GM12878 (cell line): ENCODE results near the gene NFATC2. TPM values are rescaled to one million over a fixed set of nuclear protein-coding genes. Genes with fewer than 3 reads are reported as not detected.

Source experiments
- CHD2 ChIP-seq: IDR thresholded peaks from 2 replicates; pipeline ENCODE4 v1.6.1; 2011; ENCODE audit warnings: low read depth, low read length, improper control_type of control experiment, borderline replicate concordance
- HCFC1 ChIP-seq: fragments of 150-350 bp; IDR thresholded peaks from 2 replicates; pipeline ENCODE4 v1.6.1; 2014; ENCODE audit warnings: low read length
- IKZF1 ChIP-seq: fragments of 450-650 bp; conservative IDR thresholded peaks from 2 replicates; pipeline ENCODE4 v1.6.1; 2017; ENCODE audit warnings: antibody characterized with exemption, mild to moderate bottlenecking
- IKZF2 ChIP-seq, 2 experiments: fragments of 450-650 bp; IDR thresholded peaks; 2 replicates each; pipeline ENCODE4 v1.6.1; 2017; ENCODE audit warnings: mild to moderate bottlenecking in 2 of 2, moderate library complexity in 2 of 2
- IRF5 ChIP-seq: fragments of 450-650 bp; IDR thresholded peaks from 2 replicates; pipeline ENCODE4 v1.6.1; 2017; ENCODE audit warnings: borderline replicate concordance
- MYB ChIP-seq: fragments of 150-350 bp; IDR thresholded peaks from 2 replicates; pipeline ENCODE4 v1.6.1; 2014; ENCODE audit warnings: mild to moderate bottlenecking, low read depth, low read length, borderline replicate concordance
- POLR2AphosphoS2 ChIP-seq: IDR thresholded peaks from 2 replicates; pipeline ENCODE4 v1.6.1; 2011; ENCODE audit warnings: low read depth, mild to moderate bottlenecking, low read length, improper control_type of control experiment, moderate library complexity
- RELB ChIP-seq: fragments of 450-650 bp; IDR thresholded peaks from 2 replicates; pipeline ENCODE4 v1.6.1; 2017; ENCODE audit warnings: low read depth, mild to moderate bottlenecking, moderate library complexity
- REST ChIP-seq: IDR thresholded peaks from 2 replicates; pipeline ENCODE4 v1.6.1; 2012; ENCODE audit warnings: mild to moderate bottlenecking, low read depth, low read length
- RFX5 ChIP-seq: IDR thresholded peaks from 2 replicates; pipeline ENCODE4 v1.6.1; 2011; ENCODE audit warnings: low read depth, low read length, improper control_type of control experiment
- TAF1 ChIP-seq: IDR thresholded peaks from 2 replicates; pipeline ENCODE4 v1.6.1; 2011; ENCODE audit warnings: mild to moderate bottlenecking, low read depth, low read length, borderline replicate concordance
- TCF7 ChIP-seq: IDR thresholded peaks from 2 replicates; pipeline ENCODE4 v1.6.1; 2014; ENCODE audit warnings: antibody characterized with exemption, borderline replicate concordance
- USF1 ChIP-seq: IDR thresholded peaks from 2 replicates; pipeline ENCODE4 v1.6.1; 2011; ENCODE audit warnings: borderline replicate concordance, low read depth, mild to moderate bottlenecking, moderate library complexity, mixed read lengths, low read length; ENCODE audit not compliant: insufficient read depth; ENCODE audit errors: extremely low read length
- ZNF592 ChIP-seq: fragments of 450-650 bp; IDR thresholded peaks from 2 replicates; pipeline ENCODE4 v1.6.1; 2017; ENCODE audit warnings: mild to moderate bottlenecking, moderate library complexity
- polyA plus RNA-seq, 11 experiments: library from polyadenylated mRNA; depleted of rRNA in 4 of 11; unstranded in 6 of 11; stranded (reverse) in 5 of 11; fragments of >200 nt; fragmentation: Nextera tagmentation in 4 of 11; fragmentation: Illumina TruSeq in 1 of 11; extraction: Ambion mirVana in 4 of 11; extraction: Trizol in 1 of 11; gene quantifications; 1 replicate in 1 of 11; 2 replicates in 10 of 11; pipeline versions ENCODE4 v1.2.1 to v1.2.3, GENCODE V29; 2011 to 2016; ENCODE audit warnings: inconsistent platforms in 2 of 11, missing spikeins in 2 of 11, low read depth in 1 of 11
- total RNA-seq, 4 experiments: library from RNA; depleted of rRNA in 3 of 4; stranded (reverse); fragments of >200 nt in 3 of 4; fragmentation: Illumina TruSeq in 1 of 4; extraction: Trizol in 1 of 4; gene quantifications; 2 replicates each; pipeline versions ENCODE4 v1.2.1 to v1.2.3, GENCODE V29; 2013 to 2021

The NFATC2 gene
- total and polyA plus RNA-seq, 10 of the 15 experiments (the other 5 are each of a cell fraction or from before 2014, with no cell fraction given): 3.3 to 20.0 (median 7.3) TPM

GRCh38 chr20:51400051-51400926 lies 142.2 kb downstream of the NFATC2 start (continued):
- TF ChIP-seq ZNF592: peak; percentile 58; the same call in 1 of the 2 replicates
- TF ChIP-seq MYB: no peak
- TF ChIP-seq POLR2AphosphoS2: no peak
- peak; percentile 92 for TF ChIP-seq TAF1
- peak; percentile 23; the same call in 1 of the 2 replicates for TF ChIP-seq HCFC1
- TF ChIP-seq IKZF1: peak; percentile 89
- TF ChIP-seq RFX5: no peak
- TF ChIP-seq USF1: peak; percentile 76
- peak; percentile 62; the same call in 1 of the 2 replicates for TF ChIP-seq CHD2
- TF ChIP-seq RELB: peak; percentile 79; the same call in 1 of the 2 replicates
- TF ChIP-seq IRF5: no peak
- 0 out of 2 replicates have a peak, but pooled peaks have one; percentile 13 for TF ChIP-seq REST
- TF ChIP-seq IKZF2 (IDR thresholded peaks at IDR 0.05): peak; percentile 77 to 87
- TF ChIP-seq TCF7: 0 out of 2 replicates have a peak, but pooled peaks have one; percentile 54
